HepG2 (cell line): ENCODE data around the gene KIAA0825.

ENCODE experiments used
- HOXD1 ChIP-seq: sonication (generic); formaldehyde crosslinking; IDR thresholded peaks from 2 replicates; pipeline ENCODE4 v1.5.0; 2020; ENCODE audit warnings: missing genetic modification reagents
- POLR2A ChIP-seq, 2 experiments: IDR thresholded peaks; 2 replicates each; pipeline ENCODE4 v1.6.1; 2011; ENCODE audit warnings: low read depth in 2 of 2, low read length in 2 of 2, mild to moderate bottlenecking in 1 of 2, moderate library complexity in 1 of 2; ENCODE audit not compliant: insufficient read depth in 1 of 2
- RFX1 ChIP-seq: fragments of 450-650 bp; IDR thresholded peaks from 2 replicates; pipeline ENCODE4 v1.6.1; 2017
- TBP ChIP-seq: sonication (generic); formaldehyde crosslinking; IDR thresholded peaks from 2 replicates; pipeline ENCODE4 v1.5.0; 2020; ENCODE audit warnings: missing genetic modification reagents
- TSC22D2 ChIP-seq: sonication (generic); formaldehyde crosslinking; IDR thresholded peaks from 2 replicates; pipeline ENCODE4 v1.5.1; 2020; ENCODE audit warnings: missing genetic modification reagents, mild to moderate bottlenecking, borderline replicate concordance
- XBP1 ChIP-seq: sonication (generic); formaldehyde crosslinking; IDR thresholded peaks from 2 replicates; pipeline ENCODE4 v1.5.0; 2020; ENCODE audit warnings: missing genetic modification reagents
- ZNF7 ChIP-seq: IDR thresholded peaks from 2 replicates; pipeline ENCODE4 v1.6.1; 2016; ENCODE audit warnings: missing biosample characterization, missing genetic modification reagents
- TF ChIP-seq, protein P1 (sequence below): sonication (generic); formaldehyde crosslinking; IDR thresholded peaks from 2 replicates; pipeline ENCODE4 v1.5.0; 2020; ENCODE audit warnings: mild to moderate bottlenecking, missing genetic modification reagents, moderate library complexity
- TF ChIP-seq, protein P2 (sequence below): sonication (generic); formaldehyde crosslinking; IDR thresholded peaks from 2 replicates; pipeline ENCODE4 v1.4.0; 2020; ENCODE audit warnings: mild to moderate bottlenecking, missing genetic modification reagents, borderline replicate concordance
- TF ChIP-seq, protein P3 (sequence below), 2 experiments: sonication (generic) in 1 of 2; formaldehyde crosslinking in 1 of 2; IDR thresholded peaks; 2 replicates each; pipeline versions ENCODE4 v1.5.1 to v1.6.1; 2011 to 2020; ENCODE audit warnings: borderline replicate concordance in 1 of 2, low read depth in 1 of 2, low read length in 1 of 2, mild to moderate bottlenecking in 1 of 2, missing genetic modification reagents in 1 of 2, moderate library complexity in 1 of 2

DNA sequence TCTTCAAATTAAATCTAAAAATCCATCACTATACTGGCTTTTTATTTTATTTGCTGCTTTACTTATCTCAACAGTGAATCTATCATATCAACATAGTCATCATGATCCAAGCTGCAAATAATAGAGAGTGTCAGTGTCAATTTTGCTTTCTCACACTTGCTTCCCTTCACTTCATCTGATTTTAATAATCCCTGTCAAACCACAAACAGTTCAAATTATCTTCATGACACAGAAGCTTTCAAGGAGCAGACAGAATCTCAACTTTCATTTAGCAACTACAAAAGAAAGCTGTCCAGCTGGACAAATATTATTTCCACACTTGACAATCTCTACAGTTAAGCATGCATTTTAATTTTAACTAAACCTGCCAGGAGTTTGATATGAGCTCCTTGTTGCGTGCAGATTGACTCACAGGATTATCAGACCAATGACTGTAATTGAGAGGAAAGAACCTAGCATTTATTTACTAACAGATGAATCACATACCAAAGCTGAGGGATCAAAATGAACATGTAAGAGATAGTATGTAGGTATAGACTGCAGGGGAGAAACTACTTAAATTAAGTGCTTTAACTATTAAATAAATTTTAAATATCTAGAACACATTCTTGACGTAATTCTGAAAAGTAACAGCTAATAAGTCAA lies 56.0 kb downstream of the KIAA0825 start:
- TF ChIP-seq TSC22D2 (CRISPR knock-in tag) (no peak), HOXD1 (CRISPR knock-in tag) (no peak), ZNF7 (no peak), RFX1 (no peak), TBP (CRISPR knock-in tag) (no peak), POLR2A (IDR thresholded peaks at IDR 0.05; ENCODE audit: insufficient read depth in 1 of 2, low read depth in 2 of 2, low read length in 2 of 2) (no peak), XBP1 (no peak)
- TF ChIP-seq, protein P1, sequence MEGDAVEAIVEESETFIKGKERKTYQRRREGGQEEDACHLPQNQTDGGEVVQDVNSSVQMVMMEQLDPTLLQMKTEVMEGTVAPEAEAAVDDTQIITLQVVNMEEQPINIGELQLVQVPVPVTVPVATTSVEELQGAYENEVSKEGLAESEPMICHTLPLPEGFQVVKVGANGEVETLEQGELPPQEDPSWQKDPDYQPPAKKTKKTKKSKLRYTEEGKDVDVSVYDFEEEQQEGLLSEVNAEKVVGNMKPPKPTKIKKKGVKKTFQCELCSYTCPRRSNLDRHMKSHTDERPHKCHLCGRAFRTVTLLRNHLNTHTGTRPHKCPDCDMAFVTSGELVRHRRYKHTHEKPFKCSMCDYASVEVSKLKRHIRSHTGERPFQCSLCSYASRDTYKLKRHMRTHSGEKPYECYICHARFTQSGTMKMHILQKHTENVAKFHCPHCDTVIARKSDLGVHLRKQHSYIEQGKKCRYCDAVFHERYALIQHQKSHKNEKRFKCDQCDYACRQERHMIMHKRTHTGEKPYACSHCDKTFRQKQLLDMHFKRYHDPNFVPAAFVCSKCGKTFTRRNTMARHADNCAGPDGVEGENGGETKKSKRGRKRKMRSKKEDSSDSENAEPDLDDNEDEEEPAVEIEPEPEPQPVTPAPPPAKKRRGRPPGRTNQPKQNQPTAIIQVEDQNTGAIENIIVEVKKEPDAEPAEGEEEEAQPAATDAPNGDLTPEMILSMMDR (CRISPR knock-in tag), result no peak
- TF ChIP-seq, protein P2, sequence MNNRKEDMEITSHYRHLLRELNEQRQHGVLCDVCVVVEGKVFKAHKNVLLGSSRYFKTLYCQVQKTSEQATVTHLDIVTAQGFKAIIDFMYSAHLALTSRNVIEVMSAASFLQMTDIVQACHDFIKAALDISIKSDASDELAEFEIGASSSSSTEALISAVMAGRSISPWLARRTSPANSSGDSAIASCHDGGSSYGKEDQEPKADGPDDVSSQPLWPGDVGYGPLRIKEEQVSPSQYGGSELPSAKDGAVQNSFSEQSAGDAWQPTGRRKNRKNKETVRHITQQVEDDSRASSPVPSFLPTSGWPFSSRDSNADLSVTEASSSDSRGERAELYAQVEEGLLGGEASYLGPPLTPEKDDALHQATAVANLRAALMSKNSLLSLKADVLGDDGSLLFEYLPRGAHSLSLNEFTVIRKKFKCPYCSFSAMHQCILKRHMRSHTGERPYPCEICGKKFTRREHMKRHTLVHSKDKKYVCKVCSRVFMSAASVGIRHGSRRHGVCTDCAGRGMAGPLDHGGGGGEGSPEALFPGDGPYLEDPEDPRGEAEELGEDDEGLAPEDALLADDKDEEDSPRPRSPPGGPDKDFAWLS, result no peak
- TF ChIP-seq, protein P3, sequence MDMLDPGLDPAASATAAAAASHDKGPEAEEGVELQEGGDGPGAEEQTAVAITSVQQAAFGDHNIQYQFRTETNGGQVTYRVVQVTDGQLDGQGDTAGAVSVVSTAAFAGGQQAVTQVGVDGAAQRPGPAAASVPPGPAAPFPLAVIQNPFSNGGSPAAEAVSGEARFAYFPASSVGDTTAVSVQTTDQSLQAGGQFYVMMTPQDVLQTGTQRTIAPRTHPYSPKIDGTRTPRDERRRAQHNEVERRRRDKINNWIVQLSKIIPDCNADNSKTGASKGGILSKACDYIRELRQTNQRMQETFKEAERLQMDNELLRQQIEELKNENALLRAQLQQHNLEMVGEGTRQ (IDR thresholded peaks at IDR 0.05; ENCODE audit: low read depth, low read length), result no peak
- TF ChIP-seq, protein P3 (CRISPR knock-in tag; IDR thresholded peaks at IDR 0.05; ENCODE audit: borderline replicate concordance), result no peak
